Measurements from ENCODE around the gene IGF2.

The IGF2 gene

GRCh38 chr11:2084721-2085120, 54.5 kb downstream of the IGF2 start:
- TF ChIP-seq TOX (CRISPR knock-in tag; IDR thresholded peaks at IDR 0.05; ENCODE audit: borderline replicate concordance) (no peak), ZNF8 (CRISPR knock-in tag; IDR thresholded peaks at IDR 0.05) (no peak), PATZ1 (CRISPR knock-in tag; IDR thresholded peaks at IDR 0.05; ENCODE audit: borderline replicate concordance) (no peak), ZFP3 (CRISPR knock-in tag; IDR thresholded peaks at IDR 0.05) (no peak), TSHZ2 (CRISPR knock-in tag; IDR thresholded peaks at IDR 0.05) (no peak), OSR1 (CRISPR knock-in tag; IDR thresholded peaks at IDR 0.05) (no peak), RARB (CRISPR knock-in tag; IDR thresholded peaks at IDR 0.05) (no peak), ZNF565 (CRISPR knock-in tag; conservative IDR thresholded peaks at IDR 0.05; ENCODE audit: low read depth) (no peak), GLIS3 (CRISPR knock-in tag; IDR thresholded peaks at IDR 0.05) (no peak), SNAI2 (CRISPR knock-in tag; IDR thresholded peaks at IDR 0.05) (no peak), PPARA (CRISPR knock-in tag; IDR thresholded peaks at IDR 0.05; ENCODE audit: borderline replicate concordance) (no peak), ZNF70 (CRISPR knock-in tag; IDR thresholded peaks at IDR 0.05) (no peak), ISL1 (CRISPR knock-in tag; IDR thresholded peaks at IDR 0.05) (no peak), ZFP30 (CRISPR knock-in tag; IDR thresholded peaks at IDR 0.05) (no peak), ARNTL (CRISPR knock-in tag; IDR thresholded peaks at IDR 0.05; ENCODE audit: borderline replicate concordance, low read depth) (no peak), BACH2 (CRISPR knock-in tag; IDR thresholded peaks at IDR 0.05; ENCODE audit: borderline replicate concordance) (no peak), CSRNP3 (CRISPR knock-in tag; IDR thresholded peaks at IDR 0.05) (no peak)
- TF ChIP-seq, protein P1, sequence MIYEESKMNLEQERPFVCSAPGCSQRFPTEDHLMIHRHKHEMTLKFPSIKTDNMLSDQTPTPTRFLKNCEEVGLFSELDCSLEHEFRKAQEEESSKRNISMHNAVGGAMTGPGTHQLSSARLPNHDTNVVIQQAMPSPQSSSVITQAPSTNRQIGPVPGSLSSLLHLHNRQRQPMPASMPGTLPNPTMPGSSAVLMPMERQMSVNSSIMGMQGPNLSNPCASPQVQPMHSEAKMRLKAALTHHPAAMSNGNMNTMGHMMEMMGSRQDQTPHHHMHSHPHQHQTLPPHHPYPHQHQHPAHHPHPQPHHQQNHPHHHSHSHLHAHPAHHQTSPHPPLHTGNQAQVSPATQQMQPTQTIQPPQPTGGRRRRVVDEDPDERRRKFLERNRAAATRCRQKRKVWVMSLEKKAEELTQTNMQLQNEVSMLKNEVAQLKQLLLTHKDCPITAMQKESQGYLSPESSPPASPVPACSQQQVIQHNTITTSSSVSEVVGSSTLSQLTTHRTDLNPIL (CRISPR knock-in tag; IDR thresholded peaks at IDR 0.05; ENCODE audit: low read depth): no peak
- TF ChIP-seq, protein P2, sequence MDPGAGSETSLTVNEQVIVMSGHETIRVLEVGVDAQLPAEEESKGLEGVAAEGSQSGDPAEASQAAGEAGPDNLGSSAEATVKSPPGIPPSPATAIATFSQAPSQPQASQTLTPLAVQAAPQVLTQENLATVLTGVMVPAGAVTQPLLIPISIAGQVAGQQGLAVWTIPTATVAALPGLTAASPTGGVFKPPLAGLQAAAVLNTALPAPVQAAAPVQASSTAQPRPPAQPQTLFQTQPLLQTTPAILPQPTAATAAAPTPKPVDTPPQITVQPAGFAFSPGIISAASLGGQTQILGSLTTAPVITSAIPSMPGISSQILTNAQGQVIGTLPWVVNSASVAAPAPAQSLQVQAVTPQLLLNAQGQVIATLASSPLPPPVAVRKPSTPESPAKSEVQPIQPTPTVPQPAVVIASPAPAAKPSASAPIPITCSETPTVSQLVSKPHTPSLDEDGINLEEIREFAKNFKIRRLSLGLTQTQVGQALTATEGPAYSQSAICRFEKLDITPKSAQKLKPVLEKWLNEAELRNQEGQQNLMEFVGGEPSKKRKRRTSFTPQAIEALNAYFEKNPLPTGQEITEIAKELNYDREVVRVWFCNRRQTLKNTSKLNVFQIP (CRISPR knock-in tag; IDR thresholded peaks at IDR 0.05; ENCODE audit: borderline replicate concordance, low read depth): no peak
- no peak for ATAC-seq
